Vagina (tissue), 2 donors: ENCODE data around the gene FAM169A.

Experiments
- CTCF ChIP-seq, 3 experiments: fragments of 450-650 bp in 2 of 3; fragments of 200-600 bp in 1 of 3; sonication (generic) in 1 of 3; IDR thresholded peaks; one replicate each; pipeline ENCODE4 v1.5.1; 2017 to 2019; ENCODE audit warnings: antibody characterized with exemption in 3 of 3, mild to moderate bottlenecking in 2 of 3, moderate library complexity in 2 of 3
- POLR2A ChIP-seq, 2 donors: fragments of 450-650 bp; IDR thresholded peaks; one replicate each; pipeline ENCODE4 v1.6.1; 2017; ENCODE audit warnings: antibody characterized with exemption in 2 of 2, mild to moderate bottlenecking in 2 of 2, moderate library complexity in 2 of 2
- POLR2AphosphoS5 ChIP-seq, 2 donors: sonication (generic); formaldehyde crosslinking; IDR thresholded peaks; one replicate each; pipeline ENCODE4 v1.9.0; 2017; ENCODE audit warnings: antibody characterized with exemption in 2 of 2, mild to moderate bottlenecking in 2 of 2, low read depth in 1 of 2; ENCODE audit not compliant: insufficient read depth in 1 of 2

GRCh38 chr5:74738406-74738805, 127.8 kb downstream of the FAM169A start:
- TF ChIP-seq CTCF (IDR thresholded peaks at IDR 0.05): no peak
- TF ChIP-seq POLR2A (IDR thresholded peaks at IDR 0.05): no peak
- no peak for TF ChIP-seq POLR2AphosphoS5 (IDR thresholded peaks at IDR 0.05; ENCODE audit: insufficient read depth in 1 of 2, low read depth in 1 of 2)
